Smooth muscle cell (in vitro differentiated cells): Measurements from ENCODE around the gene KIF4A. TPM values are rescaled to one million over a fixed set of nuclear protein-coding genes. Genes with fewer than 3 reads are reported as not detected.

Experiments
- DNase-seq: peaks from one replicate; lab custom pipeline; 2025; ENCODE audit not compliant: unreplicated experiment; lab: John Stamatoyannopoulos, UW
- H2AFZ ChIP-seq: fragments of 200-600 bp; sonication (generic); 2 replicates; pipeline ENCODE4 v1.6.0; 2016; ENCODE audit warnings: antibody characterized with exemption, low read depth, mild to moderate bottlenecking
- H3F3A ChIP-seq: fragments of 200-600 bp; sonication (generic); 2 replicates; pipeline ENCODE4 v1.6.0; 2017; ENCODE audit warnings: antibody characterized with exemption, low read depth
- H3K27ac ChIP-seq: fragments of 200-600 bp; sonication (generic); 2 replicates; pipeline ENCODE4 v1.5.1; 2016; ENCODE audit warnings: low read depth, mild to moderate bottlenecking
- H3K27me3 ChIP-seq: fragments of 200-600 bp; sonication (generic); 2 replicates; pipeline ENCODE4 v1.6.1; 2016; ENCODE audit warnings: low read depth, mild to moderate bottlenecking
- H3K36me3 ChIP-seq: fragments of 200-600 bp; sonication (generic); 2 replicates; pipeline ENCODE4 v1.5.1; 2016; ENCODE audit warnings: low read depth
- H3K4me1 ChIP-seq: fragments of 200-600 bp; sonication (generic); 2 replicates; pipeline ENCODE4 v1.5.1; 2016; ENCODE audit warnings: low read depth
- H3K4me2 ChIP-seq: fragments of 200-600 bp; sonication (generic); 2 replicates; pipeline ENCODE4 v1.6.0; 2016; ENCODE audit warnings: mild to moderate bottlenecking
- H3K4me3 ChIP-seq: fragments of 200-600 bp; sonication (generic); 2 replicates; pipeline ENCODE4 v1.5.1; 2016; ENCODE audit warnings: mild to moderate bottlenecking
- H3K79me2 ChIP-seq: fragments of 200-600 bp; sonication (generic); 2 replicates; pipeline ENCODE4 v1.6.0; 2016; ENCODE audit warnings: low read depth, mild to moderate bottlenecking
- H3K9ac ChIP-seq: fragments of 200-600 bp; sonication (generic); 2 replicates; pipeline ENCODE4 v1.6.0; 2016; ENCODE audit warnings: low read depth
- H3K9me3 ChIP-seq: fragments of 200-600 bp; sonication (generic); replicated peaks from 2 replicates; pipeline ENCODE4 v1.5.1; 2016; ENCODE audit warnings: low read depth
- H4K20me1 ChIP-seq: fragments of 200-600 bp; sonication (generic); 2 replicates; pipeline ENCODE4 v1.6.0; 2016; ENCODE audit warnings: low read depth
- CTCF ChIP-seq: fragments of 200-600 bp; sonication (generic); IDR thresholded peaks from 2 replicates; pipeline ENCODE4 v1.5.1; 2017; ENCODE audit warnings: borderline replicate concordance, mild to moderate bottlenecking, antibody characterized with exemption; ENCODE audit not compliant: insufficient read depth, poor library complexity, severe bottlenecking
- WGBS: methylation state at CpG from one replicate; pipeline ENCODE4 v1.1.7; 2016; ENCODE audit warnings: low lambda C conversion rate; 5-methylcytosine and 5-hydroxymethylcytosine counted together
- polyA plus RNA-seq: library from polyadenylated mRNA; unstranded; fragments of >200 nt; fragmentation: Nextera tagmentation; extraction: Ambion mirVana; gene quantifications from 2 replicates; pipeline ENCODE4 v1.2.1, GENCODE V29; 2016
- total RNA-seq: library from RNA; depleted of rRNA; stranded (reverse); fragments of >200 nt; gene quantifications from 2 replicates; pipeline ENCODE4 v1.2.3, GENCODE V29; 2014

KIF4A gene
- total and polyA plus RNA-seq, 2 experiments from 2014 or later, result 1.8 to 5.9 TPM

DNA sequence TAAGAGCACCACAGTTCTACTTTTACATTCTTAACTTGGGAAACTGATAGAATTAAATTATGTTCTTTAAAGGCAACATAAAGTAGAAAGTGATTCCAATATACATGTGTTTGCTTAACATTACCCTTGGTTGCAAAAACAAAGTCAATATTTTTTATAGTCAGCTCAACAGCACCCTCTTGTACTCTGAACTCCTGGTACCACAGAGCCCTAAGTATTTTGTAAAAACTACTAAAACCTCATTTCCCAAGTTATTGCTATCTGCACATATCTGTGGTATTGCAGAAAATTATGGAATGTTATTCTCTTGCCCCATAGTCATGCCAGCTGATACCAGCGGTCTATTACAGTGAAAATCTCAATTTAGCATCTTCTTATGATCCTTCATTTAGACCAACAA lies 2.9 kb downstream of the KIF4A start:
- no peak overlapping the region for H3K9ac ChIP-seq
- no peak for TF ChIP-seq CTCF

DNA sequence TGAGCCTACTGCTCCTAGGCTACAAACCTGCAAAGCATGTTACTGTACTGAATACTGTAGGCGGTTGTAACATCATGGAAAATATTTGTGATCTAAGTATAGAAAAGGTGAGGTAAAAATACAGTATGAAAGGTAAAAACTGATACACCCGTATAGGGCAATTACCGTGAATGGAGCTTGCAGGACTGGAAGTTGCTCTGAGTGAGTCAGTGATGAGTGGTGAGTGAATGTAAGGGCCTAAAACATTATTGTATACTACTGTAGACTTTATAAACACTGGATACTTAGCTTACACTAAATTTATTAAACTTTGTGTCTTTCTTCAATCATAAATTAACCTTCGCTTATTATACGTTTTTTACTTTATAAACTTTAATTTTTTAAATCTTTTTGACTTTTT lies 3.7 kb downstream of the KIF4A start:
- no peak overlapping the region for H3K4me2 ChIP-seq
- peaks cover 4% of the 10 kb centered on the region for H3K4me1 ChIP-seq
- H3K36me3 ChIP-seq, result no peaks in the 10 kb centered on the region
- H3K9me3 ChIP-seq, result no peaks in the 10 kb centered on the region
- peaks cover 18% of the 10 kb centered on the region for H3K79me2 ChIP-seq
- H2AFZ ChIP-seq, result no peak overlapping the region
- WGBS, result 83% methylated on average over 5 of the region's 5 CpGs
- no peak overlapping the region for H3K27ac ChIP-seq
- no peaks in the 10 kb centered on the region for H4K20me1 ChIP-seq
- H3F3A ChIP-seq, result no peaks in the 10 kb centered on the region
- H3K9ac ChIP-seq, result no peak overlapping the region
- DNase-seq, result no peak
- no peak for TF ChIP-seq CTCF
- no peaks in the 10 kb centered on the region for H3K27me3 ChIP-seq
- H3K4me3 ChIP-seq, result no peak overlapping the region

More for the DNA sequence above, 2.9 kb downstream of the KIF4A start:
- no peak overlapping the region for H3K27ac ChIP-seq
- H4K20me1 ChIP-seq, result no peaks in the 10 kb centered on the region
- no peak overlapping the region for H3K4me3 ChIP-seq
- H3K4me2 ChIP-seq, result no peak overlapping the region
- H3K9me3 ChIP-seq, result no peaks in the 10 kb centered on the region
- H2AFZ ChIP-seq, result no peak overlapping the region
- 0% methylated on average over 1 of the region's 1 CpG for WGBS
- H3K4me1 ChIP-seq, result peaks cover 4% of the 10 kb centered on the region
- no peaks in the 10 kb centered on the region for H3K36me3 ChIP-seq
- H3F3A ChIP-seq, result no peaks in the 10 kb centered on the region
- no peaks in the 10 kb centered on the region for H3K27me3 ChIP-seq
- no peak for DNase-seq
- peaks cover 18% of the 10 kb centered on the region for H3K79me2 ChIP-seq

- Histone ChIP-seq H3K9ac (no peak overlapping the region), H3K79me2 (no peaks in the 10 kb centered on the region), H4K20me1 (no peaks in the 10 kb centered on the region), H3F3A (no peaks in the 10 kb centered on the region), H3K4me2 (no peak overlapping the region), H3K27ac (no peak overlapping the region), H3K4me1 (no peaks in the 10 kb centered on the region), H3K27me3 (no peaks in the 10 kb centered on the region), H3K9me3 (no peaks in the 10 kb centered on the region), H3K4me3 (no peak overlapping the region), H3K36me3 (no peaks in the 10 kb centered on the region), H2AFZ (no peak overlapping the region)
- 86% methylated on average over 3 of the region's 3 CpGs for WGBS
- no peak for DNase-seq
- TF ChIP-seq CTCF, result no peak
These were observed 11.8 kb downstream of the KIF4A start for GRCh38 chrX:70301716-70302115.

DNA sequence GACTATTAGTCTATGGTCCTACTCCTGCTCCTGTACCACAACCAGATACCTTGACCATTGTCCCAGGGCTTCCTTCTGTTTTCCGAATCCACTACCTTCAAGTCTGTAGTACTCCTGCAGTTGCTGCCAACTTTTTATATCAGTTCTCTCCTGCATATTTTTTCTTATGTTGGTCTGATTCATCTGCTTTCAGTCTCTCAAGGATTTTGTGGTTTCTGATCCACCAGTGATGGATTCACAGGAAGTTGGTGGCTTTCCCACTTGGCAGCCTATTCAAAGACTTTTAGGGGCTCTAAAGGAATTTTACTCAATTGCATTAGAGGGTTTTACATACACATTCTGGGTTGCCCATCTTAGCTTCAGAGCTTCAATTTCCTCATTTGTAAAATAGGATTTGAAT lies 23.6 kb downstream of the KIF4A start:
- H4K20me1 ChIP-seq, result no peaks in the 10 kb centered on the region
- no peaks in the 10 kb centered on the region for H3K79me2 ChIP-seq
- TF ChIP-seq CTCF, result no peak
- no peaks in the 10 kb centered on the region for H3K27me3 ChIP-seq
- no peak overlapping the region for H3K27ac ChIP-seq
- no peaks in the 10 kb centered on the region for H3F3A ChIP-seq
- H3K4me1 ChIP-seq, result no peaks in the 10 kb centered on the region
- no peak overlapping the region for H2AFZ ChIP-seq
- no peak overlapping the region for H3K4me2 ChIP-seq
- no peaks in the 10 kb centered on the region for H3K36me3 ChIP-seq
- no peak overlapping the region for H3K9ac ChIP-seq
- WGBS, result 95% methylated on average over 1 of the region's 1 CpG
- no peak for DNase-seq
- no peak overlapping the region for H3K4me3 ChIP-seq
- no peaks in the 10 kb centered on the region for H3K9me3 ChIP-seq
